GM19468 (cell line): ENCODE results near the gene BOLA1.
"Not testable (repeated sequence)": the region's sequence is repeated elsewhere in the genome, so short reads cannot be mapped to it uniquely, and the experiment has no call there.

Experiments used
- ATAC-seq: cut with Tn5 transposase; IDR thresholded peaks from one replicate; pipeline ENCODE4 v1.9.1; 2021; ENCODE audit warnings: mild to moderate bottlenecking, moderate library complexity, moderate number of reproducible peaks; ENCODE audit not compliant: unreplicated experiment; ENCODE audit errors: extremely low read depth

The BOLA1 gene

GRCh38 chr1:149886396-149887195 is 12.8 kb upstream of the BOLA1 start:
- peak; percentile 43 for ATAC-seq

GRCh38 chr1:149887196-149887455 is 12.2 kb upstream of the BOLA1 start:
- not testable (repeated sequence) for ATAC-seq

- ATAC-seq = peak; percentile 50
These were observed 11.7 kb upstream of the BOLA1 start for GRCh38 chr1:149887456-149888246.

- ATAC-seq = no peak
These were observed 10.9 kb upstream of the BOLA1 start for GRCh38 chr1:149888247-149888998.

GRCh38 chr1:149888999-149889289 is 10.4 kb upstream of the BOLA1 start:
- no peak for ATAC-seq

- no peak for ATAC-seq
These were observed 2.8 kb upstream of the BOLA1 start for GRCh38 chr1:149896575-149896974.

GRCh38 chr1:149903836-149904491 is 4.6 kb downstream of the BOLA1 start:
- ATAC-seq = no peak

- ATAC-seq = no peak
These were observed 7.3 kb downstream of the BOLA1 start for GRCh38 chr1:149906570-149907075.

GRCh38 chr1:149914545-149914944 is 15.2 kb downstream of the BOLA1 start:
- no peak for ATAC-seq

GRCh38 chr1:149915429-149916192 is 16.2 kb downstream of the BOLA1 start:
- ATAC-seq = no peak

- ATAC-seq = no peak
These were observed 17.0 kb downstream of the BOLA1 start for GRCh38 chr1:149916193-149916897.

- ATAC-seq = no peak
These were observed 17.5 kb downstream of the BOLA1 start for GRCh38 chr1:149916898-149917252.

GRCh38 chr1:149917571-149918144 is 18.3 kb downstream of the BOLA1 start, which contains the start of gene SV2A:
Gene SV2A, minus strand, starts transcription at chr1:149917844. Its CDS starts 4,004 bp downstream, at chr1:149913840.
- ATAC-seq = no peak

- ATAC-seq = no peak
These were observed 24.3 kb downstream of the BOLA1 start for GRCh38 chr1:149923626-149924025.

GRCh38 chr1:149925345-149925744 is 26.0 kb downstream of the BOLA1 start:
- ATAC-seq = no peak

GRCh38 chr1:149925751-149926150 is 26.4 kb downstream of the BOLA1 start:
- no peak for ATAC-seq

GRCh38 chr1:149926296-149926695 is 26.9 kb downstream of the BOLA1 start:
- no peak for ATAC-seq

- no peak for ATAC-seq
These were observed 27.7 kb downstream of the BOLA1 start for GRCh38 chr1:149927056-149927562.
